DMS153 treated with DMSO at 0.1 percent for 48 hours (cell line): ENCODE results near the gene AGPAT4.
"Not testable (repeated sequence)": the region's sequence is repeated elsewhere in the genome, so short reads cannot be mapped to it uniquely, and the experiment has no call there.

Source experiments
- DNase-seq: peaks from one replicate; lab custom pipeline; 2025; ENCODE audit not compliant: unreplicated experiment; lab: John Stamatoyannopoulos, UW

Gene AGPAT4, protein sequence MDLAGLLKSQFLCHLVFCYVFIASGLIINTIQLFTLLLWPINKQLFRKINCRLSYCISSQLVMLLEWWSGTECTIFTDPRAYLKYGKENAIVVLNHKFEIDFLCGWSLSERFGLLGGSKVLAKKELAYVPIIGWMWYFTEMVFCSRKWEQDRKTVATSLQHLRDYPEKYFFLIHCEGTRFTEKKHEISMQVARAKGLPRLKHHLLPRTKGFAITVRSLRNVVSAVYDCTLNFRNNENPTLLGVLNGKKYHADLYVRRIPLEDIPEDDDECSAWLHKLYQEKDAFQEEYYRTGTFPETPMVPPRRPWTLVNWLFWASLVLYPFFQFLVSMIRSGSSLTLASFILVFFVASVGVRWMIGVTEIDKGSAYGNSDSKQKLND

DNA sequence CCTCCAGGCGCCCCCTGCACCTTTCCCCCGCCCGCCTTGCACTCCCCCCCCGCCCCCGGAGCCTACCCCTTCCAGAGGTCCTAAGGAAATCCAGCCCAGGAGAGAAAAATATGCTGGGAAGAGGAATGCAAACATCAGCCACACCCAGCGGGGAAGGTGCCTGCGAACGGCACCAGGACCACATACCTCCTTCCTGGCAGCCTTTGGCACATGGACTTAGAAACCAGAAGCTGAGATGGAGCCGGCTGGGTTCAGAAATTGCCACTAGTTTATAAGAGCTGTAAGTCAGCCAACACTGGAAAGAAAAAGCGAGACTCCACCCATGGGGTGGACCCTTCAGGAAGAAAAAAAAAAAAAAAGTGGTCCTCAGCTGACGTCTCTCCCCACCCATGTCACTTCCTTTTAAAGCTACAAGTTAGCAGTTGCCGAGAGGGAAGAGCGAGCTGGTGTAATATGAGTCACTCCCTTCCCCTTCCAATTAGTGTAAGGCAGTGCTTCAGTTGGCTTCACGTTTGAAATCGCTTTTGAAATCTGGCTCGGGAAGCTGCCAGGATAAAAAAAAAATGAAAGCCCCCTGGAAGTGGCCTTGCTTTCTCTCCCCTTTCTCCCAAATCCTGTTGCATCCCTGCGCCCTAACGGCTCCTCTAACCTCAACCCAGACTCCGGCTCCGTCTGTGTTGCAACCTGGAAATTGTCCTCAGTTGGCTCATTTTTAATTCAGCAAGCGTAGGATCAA lies at the start of gene AGPAT4:
AGPAT4 (minus strand) TSS at position 310 of the 736 bp plus-strand sequence. CDS start 41,848 bp downstream, outside the sequence.
- DNase-seq: peak; percentile 75

DNA sequence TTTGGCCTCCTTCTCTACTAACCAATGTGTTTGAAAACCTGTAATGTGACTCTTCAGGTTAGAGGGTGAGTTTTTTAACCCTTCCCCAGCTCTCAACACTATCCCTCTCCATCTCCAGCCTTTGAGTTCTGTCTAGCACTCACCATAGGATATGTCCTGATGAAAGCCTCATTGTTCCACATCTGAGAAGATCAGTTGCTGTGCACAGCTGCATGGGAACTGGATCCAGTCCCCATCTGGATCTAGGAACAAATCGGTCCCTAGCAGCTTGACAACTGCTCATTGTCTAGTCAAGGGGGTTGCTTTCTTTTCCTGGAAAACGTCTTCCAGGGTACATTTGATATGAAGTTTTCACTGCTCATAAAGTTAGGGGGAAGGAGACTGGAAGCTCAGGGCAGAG lies 45.4 kb upstream of the AGPAT4 start:
- DNase-seq: no peak

DNA sequence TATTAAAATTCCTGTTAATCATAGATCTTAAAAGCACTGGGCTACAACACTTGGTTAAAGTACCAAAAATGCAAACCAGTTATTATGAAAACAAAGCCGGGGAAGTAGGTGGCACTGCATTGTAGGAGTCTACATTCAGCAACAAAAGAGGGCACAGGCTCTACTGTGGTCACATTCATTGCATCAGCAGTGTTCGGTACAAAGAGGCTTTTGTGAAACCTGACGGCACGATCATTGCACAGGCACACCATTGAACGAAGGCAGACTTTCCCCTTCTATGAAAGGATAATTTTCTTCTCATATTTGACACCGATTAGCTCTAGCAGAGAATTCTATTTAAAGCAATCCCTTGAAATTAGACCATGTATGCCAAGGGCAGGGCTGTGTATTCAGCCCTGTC lies 44.6 kb upstream of the AGPAT4 start:
- DNase-seq: no peak

DNA sequence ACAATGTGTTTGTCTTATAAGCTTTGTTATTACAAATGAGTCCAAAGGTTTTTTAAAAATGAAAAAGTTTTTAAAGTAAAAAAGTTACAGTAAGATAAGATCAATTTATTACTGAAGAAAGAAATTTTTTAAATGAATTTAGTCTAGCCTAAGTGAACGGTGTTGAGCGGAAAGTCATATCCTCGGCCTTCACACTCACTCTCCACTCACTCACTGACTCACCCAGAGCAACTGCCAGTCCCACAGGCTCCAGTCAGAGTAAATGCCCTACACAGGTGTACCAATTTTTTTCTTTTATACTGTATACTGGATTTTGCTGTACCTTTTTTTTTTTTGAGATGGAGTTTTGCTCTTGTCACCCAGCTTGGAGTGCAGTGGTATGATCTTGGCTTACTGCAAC lies 42.7 kb upstream of the AGPAT4 start:
- DNase-seq: no peak

DNA sequence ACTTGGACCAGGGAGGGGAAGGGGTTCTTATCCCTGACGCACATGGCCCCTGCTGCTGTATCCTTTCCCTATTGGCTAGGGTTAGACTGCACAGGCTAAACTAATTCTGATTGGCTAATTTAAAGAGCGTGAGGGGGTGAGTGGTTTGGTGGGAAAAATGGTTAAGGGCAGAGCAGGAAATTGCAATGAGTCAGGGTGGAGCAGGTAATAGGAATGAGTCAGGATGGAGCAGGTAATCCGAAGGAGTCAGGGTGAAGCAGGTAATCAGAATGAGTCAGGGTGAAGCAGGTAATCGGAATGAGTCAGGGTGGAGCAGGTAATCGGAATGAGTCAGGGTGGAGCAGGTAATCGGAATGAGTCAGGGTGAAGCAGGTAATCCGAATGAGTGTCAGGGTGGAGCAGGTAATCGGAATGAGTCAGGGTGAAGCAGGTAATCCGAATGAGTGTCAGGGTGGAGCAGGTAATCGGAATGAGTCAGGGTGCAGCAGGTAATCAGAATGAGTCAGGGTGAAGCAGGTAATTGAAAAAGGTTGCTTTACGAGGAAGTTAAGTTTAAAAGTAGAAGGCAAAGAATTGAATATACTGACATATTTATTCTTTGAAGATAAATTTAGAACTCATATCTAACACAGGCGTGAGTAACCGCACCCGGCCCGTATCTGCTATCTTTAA lies 41.5 kb upstream of the AGPAT4 start:
- not testable (repeated sequence) for DNase-seq

DNA sequence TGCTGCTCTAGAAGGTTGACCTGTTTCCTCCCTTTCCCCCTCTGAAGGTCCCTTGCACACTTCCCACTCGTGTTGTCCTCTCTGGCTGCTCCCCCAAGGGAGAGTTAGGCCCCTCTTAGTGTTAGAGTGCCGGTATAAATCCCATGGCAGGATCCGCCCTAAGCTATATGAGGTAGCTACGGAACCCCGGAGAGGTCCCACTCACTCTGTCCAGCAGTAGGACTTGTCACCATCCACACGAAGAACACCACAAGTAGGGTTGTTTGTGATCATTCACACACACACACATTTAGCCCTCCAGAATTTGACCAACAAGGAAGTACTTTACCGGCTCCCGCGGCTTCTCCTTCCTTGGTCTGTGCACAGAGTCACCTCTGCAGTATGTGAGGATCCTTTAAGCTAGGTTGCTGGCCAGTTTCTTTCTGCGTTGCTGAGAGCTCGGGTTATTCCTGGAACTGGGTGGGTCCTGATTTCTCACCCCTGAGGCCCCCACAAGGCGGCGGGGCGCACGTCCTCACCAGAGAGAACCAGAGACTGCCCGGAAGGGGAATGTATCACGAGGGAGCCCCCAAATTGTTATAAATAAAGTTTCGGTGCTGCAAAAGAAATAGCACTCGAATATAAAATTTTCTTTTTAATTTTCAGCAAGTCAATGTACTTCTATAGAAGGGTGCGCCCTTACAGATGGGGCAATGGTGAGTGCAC lies 40.8 kb upstream of the AGPAT4 start:
- not testable (repeated sequence) for DNase-seq

DNA sequence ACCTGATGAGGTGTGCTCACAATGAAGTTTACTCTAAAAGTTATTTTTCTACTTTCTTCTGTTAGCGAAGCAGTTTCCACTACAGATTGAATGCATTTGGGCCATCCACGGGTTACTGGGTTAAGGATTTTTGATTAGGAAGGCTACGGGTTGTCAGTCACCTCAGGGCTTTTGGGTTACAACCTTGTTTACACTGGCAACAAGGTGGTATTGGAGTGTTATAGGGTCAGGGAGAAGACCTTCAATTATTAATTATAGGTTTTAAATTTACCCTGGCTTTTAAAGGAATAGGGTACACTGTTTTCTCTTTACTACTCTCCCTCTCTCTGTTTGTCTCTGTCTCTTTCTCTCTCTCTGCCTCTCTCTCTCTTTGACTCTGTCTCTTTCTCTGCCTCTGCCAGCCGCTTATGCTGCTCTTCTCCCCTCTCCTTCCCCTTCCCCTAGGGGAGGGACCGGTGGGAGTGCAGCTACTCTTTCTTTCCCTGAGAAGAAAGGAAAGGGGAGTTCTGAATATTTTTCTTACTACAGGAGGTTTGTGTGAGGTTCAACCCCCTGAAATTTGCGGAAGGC lies 40.2 kb upstream of the AGPAT4 start:
- no peak for DNase-seq

DNA sequence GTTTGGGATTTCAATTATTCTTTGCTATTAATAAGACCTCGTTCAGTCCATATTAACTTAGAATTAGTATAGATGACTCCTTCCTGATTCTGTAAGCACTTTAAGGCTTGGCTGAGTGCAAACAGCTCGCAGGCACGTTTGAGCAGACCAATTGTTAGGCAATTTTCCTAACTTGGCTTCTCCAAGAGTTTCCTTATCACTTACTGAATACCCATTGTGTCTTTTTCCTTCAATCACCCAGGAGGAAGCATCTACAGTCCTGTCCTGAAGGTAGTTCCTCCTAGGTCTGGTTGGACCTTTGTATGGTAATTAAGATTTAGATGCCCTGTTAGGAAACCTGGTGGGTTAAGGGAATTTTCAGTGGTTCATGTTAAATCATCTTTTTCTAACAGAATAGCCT lies 39.6 kb upstream of the AGPAT4 start:
- not testable (repeated sequence) for DNase-seq

DNA sequence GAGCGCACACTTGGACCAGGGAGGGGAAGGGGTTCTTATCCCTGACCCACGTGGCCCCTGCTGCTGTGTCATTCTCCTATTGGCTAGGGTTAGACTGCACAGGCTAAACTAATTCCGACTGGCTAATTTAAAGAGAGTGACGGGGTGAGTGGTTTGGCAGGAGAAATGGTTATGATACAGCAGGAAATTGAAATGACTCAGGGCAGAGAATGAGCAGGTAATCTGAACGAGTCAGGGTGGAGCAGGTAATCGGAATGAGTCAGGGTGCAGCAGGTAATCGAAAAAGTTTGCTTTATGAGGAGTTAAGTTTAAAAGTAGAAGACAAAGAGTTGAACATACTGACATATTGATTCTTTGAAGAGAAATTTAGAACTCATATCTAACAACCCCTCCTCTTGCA lies 35.9 kb upstream of the AGPAT4 start:
- not testable (repeated sequence) for DNase-seq

DNA sequence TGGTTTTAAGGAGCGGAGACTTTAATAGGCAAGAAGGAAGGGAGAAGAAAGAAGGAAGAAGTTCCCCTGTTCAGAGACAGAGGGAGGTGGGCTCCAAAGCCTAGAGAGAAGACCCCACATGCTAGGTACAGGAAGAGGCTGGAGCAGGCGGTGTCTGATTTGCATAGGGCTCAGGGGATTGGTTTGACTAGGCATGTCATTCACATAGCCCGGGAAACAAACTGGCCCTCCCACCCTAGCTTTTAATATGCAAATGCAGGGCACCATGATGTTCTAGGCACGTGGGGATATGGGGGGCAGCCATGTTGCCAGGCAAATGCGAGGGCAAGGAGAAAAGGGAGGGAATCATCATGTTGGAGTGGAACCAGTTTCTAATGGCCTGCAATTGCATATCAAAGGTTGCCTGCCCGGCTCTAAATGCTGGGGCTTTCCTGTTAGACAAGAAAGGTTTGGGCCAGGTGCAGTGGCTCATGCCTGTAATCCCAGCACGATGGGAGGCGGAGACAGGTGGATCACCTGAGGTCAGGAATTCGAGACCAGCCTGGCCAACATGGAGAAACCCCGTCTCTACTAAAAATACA lies 34.3 kb upstream of the AGPAT4 start:
- DNase-seq: no peak

DNA sequence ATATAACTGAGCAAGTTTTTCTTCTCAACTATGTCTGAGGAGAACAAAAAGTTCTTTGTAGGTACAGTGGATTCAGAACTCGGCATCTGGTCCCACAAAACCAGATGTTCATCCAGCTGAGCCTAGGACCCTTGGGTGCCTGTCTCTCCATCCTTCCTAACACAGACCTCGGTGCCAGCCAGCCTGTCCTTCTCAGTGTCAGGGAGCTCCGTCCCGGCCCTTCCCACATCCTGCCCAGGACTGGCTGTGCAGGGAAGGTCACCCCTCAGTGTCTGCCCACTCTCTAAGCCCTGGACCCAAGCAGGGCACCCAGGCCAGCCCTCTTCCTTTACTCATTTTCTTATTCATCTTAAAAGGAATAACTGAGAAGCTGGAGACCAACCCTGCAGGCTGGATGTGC lies 32.0 kb upstream of the AGPAT4 start:
- no peak for DNase-seq

DNA sequence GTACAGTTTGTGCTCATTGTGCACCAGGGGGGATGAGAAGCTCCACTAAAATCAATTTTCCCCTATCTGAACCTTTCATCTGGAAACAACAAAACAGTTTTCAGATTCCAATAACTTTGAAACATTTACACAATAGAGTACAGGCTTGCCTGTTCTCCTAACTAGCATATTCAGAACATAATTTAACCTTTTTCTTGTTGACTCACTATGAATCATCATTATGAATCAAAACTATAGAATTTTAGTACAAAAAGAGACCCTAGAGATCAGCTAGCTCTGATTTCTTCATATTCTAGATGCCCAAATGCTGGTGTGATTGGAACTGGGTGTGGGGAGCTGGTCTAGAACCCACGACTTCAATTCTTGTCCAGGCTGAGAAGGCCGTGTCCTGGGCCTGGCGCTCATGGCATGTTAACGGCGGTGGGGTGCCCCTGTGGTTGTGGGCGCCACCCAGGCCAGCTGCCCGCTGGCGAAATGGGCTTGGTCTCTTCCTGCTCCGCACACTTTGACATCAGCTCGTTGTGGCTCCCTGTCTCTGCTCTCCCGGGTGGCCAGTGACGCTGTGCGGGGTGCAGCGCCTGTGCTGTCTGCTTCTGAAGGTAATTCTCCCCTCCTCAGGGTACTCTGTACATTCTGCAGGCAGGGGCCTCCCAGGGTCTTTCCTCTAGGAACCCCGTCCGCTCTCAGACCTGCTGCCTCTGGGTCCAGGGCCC lies 29.9 kb upstream of the AGPAT4 start:
- DNase-seq: no peak

DNA sequence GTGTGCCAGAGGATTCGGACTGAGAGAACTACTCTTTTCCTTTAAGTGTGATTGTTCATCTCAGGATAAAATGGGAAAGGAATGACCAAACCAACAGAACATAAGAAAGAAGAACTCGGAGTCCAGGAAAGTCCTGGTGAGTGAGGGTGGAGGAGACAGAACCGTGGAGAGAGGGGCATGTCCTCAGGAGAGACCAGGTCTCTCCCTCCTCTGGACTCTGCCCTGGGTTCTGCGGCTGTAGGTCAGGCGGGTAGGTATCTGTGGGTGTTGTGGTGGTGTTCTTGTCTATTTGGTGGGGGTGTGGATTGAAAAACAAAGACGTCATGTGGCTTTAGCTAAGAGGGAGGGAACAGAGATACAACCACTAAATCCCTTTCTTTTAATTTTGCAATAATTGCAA lies 29.1 kb upstream of the AGPAT4 start:
- DNase-seq: no peak

DNA sequence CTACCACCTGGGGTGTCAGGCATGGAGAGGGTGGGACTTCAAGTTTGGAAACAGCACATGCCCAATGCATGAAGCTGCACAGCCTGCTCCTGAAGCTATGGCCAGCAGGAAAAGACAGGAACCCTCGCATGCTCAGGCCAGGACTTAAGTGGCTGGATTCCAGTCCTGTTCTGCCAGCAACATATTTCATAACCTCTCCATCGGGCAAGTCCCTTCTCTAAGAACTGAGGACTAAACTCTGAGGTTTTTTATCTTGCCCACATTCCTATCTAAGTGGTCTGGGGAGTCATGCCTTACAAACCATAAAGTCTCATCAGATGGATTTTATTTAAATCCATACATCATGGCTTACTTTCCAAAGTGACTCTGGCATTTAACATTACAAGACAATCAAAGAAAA lies 27.5 kb upstream of the AGPAT4 start:
- no peak for DNase-seq

DNA sequence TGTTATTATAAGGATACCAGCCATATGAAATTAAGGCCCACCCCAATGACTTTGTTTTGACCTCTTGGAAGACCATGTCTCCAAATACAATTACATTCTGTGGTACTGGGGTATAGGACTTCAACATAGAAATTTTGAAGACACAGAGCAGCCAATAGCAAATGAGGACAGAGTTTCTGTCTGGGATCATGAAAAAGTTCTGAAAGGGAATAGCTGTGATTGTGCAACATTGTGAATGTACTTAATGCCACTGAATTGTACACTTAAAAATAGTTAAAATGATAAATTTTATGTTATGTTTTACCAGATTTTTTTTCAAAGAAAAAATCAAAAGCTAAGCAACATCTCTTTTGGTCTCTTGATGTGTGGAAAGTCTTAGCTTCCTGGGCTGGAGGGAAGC lies 27.0 kb upstream of the AGPAT4 start:
- DNase-seq: no peak

DNA sequence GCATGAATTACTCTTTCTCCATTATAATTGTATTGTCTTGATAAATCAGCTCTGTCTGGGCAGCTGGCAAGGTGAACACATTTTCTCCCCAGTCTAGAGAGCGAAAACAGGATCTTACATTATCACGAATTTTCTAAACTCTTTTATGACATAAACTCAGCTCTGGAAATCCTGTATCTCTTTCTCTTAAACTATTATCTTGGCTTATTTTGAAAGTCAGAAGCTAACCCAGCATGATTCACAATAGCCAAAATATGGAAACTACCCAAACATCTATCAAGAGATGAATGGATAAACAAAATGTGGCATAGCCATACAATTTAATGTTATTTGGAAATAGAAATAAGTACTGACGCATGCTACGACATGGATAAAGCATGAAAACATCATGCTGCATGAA lies 25.9 kb upstream of the AGPAT4 start:
- no peak for DNase-seq

DNA sequence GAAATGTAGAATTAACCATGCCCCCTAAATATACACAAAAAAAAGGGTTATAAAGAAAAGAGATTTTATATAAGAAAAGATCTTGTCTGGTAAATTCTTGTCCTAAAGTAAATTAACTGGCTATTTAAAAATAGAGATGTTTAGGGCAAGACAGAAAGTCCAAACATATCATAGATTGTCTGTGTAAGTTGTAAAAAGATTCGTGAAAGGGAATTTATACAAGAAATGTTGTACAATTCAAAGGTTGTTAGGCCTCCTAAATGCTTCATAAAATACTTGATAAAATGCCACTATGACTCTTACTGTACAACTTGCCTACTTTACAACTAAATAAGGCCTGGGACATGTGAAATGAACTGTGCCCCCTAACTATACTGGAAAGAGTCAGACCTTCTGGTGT lies 21.9 kb upstream of the AGPAT4 start:
- DNase-seq: no peak

DNA sequence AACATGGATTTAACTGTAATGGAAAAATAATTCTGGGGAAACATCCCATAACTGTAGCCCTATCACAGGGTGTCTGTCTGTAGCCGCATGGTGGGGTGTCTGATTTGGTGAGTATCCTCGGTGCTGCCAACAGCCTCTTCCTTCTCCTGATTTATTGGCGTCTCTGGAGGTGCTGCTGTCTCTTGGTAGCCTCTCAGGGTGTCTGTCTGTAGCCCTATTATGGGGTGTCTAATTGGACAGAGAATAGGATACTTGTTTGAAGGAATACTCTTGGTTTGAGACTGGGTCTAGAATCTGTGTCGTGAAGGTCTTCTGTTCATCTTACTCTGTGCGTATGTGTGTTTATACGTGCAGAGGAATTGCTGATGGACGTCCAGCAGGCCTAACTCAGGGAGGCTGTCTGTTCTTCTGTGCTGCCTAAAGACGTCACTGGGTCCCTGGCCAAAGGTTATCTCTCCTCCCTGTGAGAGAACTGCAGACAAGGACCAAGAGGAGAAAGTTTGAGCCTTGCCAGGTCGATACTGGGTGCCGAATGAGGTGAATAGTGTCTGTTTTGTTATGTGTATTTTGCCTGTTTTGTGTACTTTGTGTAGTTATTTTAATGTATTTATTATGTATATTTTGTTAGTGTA lies 18.9 kb upstream of the AGPAT4 start:
- DNase-seq: no peak

DNA sequence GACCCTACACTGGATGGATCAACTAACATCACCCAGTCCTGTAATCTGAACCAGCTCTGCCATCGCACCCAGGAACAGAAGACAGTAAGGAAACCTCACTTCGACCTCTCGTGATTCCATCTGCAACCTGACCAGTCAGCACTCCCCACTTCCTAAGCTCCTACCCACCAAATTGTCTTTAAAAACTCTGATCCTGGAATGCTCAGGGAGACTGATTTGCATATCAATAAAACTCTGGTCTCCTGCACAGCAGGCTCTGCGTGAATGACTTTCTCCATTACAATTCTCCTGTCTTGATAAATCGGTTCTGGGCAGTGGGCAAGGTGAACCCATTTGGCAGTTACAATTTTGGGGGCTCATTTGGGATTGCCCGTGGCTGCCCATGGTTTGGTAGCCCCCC lies 18.3 kb upstream of the AGPAT4 start:
- DNase-seq: no peak

DNA sequence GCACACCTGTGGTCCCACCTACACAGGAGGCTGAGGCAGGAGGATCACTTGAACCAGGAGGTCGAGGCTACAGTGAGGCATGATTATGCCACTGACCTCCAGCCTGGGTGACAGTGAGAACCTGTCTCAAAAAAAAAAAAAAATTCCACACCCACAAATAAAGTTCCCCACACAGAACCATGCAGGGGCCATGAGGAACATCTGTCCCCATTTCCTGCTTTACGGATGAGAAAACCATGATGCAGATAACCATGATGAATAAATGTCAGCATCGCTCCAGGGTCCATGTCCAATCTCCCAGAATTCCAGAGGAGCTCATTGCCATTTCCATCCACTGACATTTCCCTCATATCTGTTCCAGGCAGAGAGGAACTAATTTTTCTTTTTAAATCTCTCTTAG lies 16.9 kb upstream of the AGPAT4 start:
- DNase-seq: no peak
